Measurements from ENCODE around the gene GGPS1.
A peak's percentile ranks its signal among the peaks of the same experiment; 100 is the strongest.
"Not testable (repeated sequence)": the region's sequence is repeated elsewhere in the genome, so short reads cannot be mapped to it uniquely, and the experiment has no call there.

Gene GGPS1

DNA sequence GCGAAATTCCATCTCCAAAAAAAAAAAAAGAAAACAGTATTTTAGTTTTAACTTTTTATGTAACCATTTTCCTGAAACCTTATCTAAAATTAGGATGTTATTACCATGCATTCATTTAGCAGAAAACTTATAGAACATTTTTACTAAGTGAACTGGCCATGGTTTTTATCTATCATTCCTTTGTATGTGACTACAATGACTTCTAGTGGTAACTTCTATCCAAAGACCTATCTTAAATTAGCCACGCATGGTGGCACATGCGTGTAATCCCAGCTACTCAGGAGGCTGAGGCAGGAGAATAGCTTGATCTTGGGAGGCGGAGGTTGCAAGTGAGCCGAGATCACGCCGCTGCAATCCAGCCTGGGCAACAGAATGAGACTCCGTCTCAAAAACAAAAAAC, 11.4 kb downstream of the GGPS1 start:
- DNase-seq (ENCODE audit: low spot score), result no peak

DNA sequence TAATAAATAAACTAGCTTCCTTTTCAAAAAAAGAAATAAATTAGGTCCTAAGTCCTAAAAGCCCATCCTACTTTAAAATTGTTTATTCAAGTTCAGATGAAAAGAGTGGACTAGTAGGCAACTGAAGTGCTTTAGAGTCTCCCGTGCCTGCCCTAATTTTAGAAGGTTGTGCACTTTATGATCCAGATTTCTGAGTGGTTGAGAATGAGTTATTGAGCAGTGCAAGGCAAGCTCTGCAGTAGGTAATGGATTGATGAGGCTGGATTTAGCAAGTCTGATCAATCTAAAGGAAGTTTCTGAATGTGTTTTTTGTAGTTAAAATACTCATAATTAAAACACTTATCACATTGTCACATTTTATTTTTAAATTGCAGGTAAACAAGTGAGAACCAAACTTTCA, 13.0 kb downstream of the GGPS1 start:
- DNase-seq (ENCODE audit: low spot score), result no peak

DNA sequence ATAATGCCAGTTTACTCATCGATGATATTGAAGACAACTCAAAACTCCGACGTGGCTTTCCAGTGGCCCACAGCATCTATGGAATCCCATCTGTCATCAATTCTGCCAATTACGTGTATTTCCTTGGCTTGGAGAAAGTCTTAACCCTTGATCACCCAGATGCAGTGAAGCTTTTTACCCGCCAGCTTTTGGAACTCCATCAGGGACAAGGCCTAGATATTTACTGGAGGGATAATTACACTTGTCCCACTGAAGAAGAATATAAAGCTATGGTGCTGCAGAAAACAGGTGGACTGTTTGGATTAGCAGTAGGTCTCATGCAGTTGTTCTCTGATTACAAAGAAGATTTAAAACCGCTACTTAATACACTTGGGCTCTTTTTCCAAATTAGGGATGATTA, 13.7 kb downstream of the GGPS1 start:
- no peak for DNase-seq (ENCODE audit: low spot score)

DNA sequence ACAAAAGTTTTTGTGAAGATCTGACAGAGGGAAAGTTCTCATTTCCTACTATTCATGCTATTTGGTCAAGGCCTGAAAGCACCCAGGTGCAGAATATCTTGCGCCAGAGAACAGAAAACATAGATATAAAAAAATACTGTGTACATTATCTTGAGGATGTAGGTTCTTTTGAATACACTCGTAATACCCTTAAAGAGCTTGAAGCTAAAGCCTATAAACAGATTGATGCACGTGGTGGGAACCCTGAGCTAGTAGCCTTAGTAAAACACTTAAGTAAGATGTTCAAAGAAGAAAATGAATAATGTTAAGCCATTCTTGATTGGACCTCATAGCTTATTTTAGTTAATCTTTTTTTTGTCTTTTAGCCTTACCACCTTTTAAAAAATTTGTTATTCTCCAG, 14.1 kb downstream of the GGPS1 start:
- DNase-seq (ENCODE audit: low spot score), result no peak

DNA sequence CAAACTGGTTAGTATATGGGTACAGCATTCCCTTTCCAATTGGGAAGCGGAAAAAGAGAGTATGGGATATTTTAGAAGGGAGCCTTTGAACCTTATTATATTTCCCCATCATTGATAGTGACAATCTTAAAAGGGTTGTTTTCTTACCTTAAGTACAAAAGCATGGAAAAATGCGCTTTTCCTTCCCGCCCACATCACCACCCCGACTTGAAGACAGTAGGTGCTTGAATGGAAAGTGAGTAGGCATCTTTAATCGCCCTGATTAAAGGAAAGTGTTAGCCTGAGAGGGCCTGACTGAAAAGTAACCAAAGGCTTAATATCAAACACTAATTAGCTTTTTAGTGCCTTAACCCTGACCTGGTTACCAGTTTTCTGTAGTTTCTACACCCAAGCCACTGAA, 15.4 kb downstream of the GGPS1 start:
- no peak for DNase-seq (ENCODE audit: low spot score)

DNA sequence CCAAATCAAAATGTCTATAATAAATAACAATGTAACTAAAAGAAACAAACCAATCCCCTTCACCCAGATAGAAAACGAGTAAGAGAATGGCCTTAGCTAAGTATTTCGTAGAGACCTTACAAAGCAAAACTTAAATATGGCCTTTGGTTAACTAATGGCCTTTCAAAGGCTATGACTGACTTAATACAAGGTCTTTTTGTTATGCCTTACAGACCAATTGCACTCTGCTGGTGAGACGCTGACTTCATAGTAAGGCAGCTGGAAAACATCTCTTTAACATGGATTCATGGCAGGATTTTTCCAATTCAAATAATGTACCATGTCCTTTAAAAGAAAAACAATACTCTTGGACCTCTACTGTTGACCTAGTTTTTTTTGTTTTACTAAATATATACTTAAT, 23.1 kb downstream of the GGPS1 start:
- no peak for DNase-seq (ENCODE audit: low spot score)

DNA sequence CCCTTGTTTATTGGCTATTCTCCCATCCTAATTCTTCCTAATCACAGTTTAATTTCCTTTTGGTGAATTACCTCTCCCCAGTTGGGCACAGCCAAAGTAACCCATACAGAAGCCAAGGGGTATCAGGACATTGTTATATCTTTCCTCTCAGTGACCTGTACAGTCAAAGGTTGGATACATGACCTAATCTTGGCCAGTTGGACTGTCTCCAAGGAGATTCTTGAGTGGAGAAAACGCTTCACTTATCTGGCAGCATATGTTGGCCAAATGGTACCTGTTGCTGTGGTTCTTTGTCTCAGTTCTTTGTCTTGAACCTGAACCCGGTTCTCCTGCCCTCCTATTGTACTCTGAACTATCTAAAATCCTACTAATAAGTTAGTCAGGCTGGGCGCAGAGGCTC, 23.5 kb downstream of the GGPS1 start:
- DNase-seq (ENCODE audit: low spot score), result no peak

DNA sequence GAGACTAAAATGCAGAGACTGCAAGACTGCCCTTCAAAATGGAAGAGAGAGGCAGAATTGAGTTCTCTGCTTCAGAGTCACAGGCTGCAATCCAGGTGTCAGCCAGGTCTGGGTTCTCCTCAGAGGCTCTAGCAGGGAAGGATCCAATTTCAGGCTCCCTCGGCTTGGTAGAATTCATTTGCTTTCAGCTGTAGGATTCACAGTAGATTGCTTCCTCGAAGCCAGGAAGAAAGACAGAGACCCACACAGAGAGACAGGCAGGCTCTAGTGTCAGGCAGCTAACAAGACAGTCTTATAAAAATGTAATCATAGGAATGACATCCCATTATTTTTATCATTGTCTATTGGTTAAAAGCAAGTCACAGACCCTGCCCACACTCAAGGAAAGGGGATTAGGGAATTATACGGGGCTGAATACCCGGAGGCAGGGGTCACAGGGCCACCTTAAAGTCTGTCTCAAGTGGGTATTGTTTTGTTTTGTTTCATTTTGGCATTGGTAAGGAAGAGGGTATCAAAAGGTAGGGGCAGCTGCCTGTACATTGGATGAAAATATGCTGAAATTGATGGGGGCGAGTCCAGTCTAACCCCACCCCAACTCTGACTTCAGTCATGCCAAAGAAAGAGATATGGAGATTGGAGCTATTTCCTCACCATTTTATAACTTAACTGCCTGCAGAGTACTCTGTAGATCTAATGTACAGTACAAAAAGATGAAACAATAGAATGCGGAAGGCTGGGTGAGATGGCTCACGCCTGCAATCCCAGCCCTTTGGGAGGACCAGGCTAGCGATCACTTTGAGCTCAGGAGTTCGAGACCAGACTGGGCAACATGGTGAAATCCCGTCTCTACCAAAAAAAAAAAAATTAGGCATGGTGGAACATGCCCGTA, 29.4 kb downstream of the GGPS1 start:
- DNase-seq (ENCODE audit: low spot score), result no peak

DNA sequence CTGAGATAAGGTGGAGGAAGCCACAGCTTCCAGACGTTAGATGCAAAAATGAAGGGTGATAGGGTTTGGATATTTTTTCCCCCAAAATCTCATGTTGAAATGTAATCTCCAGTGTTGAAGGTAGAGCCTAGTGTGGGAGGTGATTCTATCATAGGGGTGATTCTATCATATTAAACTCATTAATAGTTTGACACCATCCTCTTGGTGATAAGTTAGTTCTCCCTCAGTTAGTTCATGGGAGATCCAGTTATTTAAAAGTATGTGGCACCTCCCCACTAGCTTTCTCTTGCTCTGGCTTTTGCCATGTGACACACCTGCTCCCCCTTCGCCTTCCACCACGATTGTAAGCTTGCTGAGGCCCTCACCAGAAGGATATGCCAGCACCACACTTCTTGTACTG, 30.5 kb downstream of the GGPS1 start:
- DNase-seq (ENCODE audit: low spot score), result no peak

DNA sequence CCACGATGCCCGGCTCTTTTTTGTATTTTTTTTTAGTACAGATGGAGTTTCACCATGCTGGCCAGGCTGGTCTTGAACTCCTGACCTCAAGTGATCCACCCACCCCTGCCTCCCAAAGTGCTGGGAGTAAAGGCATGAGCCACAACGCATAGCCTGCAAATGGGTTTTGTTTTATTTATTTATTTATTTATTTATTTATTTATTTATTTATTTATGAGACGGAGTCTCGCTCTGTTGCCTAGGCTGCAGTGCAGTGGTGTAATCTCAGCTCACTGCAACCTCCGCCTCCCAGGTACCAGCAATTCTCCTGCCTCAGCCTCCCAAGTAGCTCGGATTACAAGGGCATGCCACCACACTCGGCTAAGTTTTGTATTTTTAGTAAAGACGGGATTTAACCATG, 35.8 kb downstream of the GGPS1 start:
- not testable (repeated sequence) for DNase-seq (ENCODE audit: low spot score)

DNA sequence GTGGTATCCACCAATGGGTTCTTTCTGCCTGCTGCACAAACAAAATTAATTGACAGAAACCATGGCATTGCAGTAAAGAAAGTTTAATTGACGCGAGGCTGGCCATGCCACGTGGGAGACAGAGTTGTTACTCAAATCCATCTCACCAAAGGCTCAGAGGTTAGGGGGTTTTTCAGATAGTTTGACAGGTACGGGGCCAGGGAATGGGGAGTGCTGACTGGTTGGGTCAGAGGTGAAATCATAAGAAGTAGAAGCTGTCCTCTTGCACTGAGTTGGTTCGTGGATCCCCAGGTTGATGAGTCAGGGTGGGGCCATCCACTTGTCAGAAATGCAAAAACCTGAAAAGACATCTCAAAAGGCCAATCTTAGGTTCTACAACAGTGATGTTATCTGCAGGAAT, 37.9 kb downstream of the GGPS1 start:
- peak; percentile 6 for DNase-seq (ENCODE audit: low spot score)

DNA sequence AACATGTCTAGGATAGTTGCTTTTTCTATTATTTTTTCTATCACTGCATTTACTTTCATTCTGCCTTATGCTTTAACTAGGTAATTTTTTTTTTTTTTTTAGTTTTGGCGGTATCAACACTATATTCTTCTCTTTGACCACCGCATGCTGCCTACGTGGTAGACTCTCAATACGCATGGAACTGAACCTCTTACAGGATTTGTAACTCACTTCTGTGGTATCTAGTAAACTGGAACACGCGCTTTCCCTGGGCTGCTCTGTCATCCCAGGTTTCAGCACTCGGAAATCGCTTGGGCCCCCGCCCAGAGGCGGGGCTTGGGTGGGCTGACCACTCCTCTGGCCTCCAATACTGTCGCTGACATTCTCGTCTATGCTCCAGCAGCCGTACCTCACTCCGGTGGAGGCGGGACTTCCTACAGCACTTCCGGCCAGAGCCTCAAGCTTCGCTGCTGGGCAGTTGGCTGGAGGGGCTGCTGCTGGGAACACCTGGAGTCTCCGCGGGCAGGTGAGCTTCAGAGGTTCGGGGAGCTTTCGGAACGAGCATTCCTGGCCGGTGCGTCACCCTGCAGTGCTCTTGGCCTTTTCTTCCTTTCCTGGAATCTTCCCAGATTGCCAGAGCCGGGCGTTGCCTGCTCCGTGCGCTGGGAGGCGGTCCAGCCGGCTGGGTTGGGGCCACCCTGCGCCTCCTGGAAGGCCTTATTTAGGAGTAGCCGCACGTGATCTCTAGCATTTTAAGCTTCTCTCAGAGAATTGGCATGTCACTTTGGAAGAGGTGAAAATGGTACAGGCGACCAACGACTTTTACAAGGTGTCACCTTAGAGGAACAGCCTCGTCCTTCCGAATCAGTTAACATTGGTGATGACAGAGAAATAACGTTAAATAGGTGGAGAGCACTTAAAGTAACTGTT, 38.9 kb downstream of the GGPS1 start, which contains the start of gene TBCE:
Gene TBCE, plus strand, starts transcription at position 428 of the 909 bp plus-strand sequence. CDS start 12,623 bp downstream, outside the sequence.
- DNase-seq (ENCODE audit: low spot score), result peak; percentile 93

DNA sequence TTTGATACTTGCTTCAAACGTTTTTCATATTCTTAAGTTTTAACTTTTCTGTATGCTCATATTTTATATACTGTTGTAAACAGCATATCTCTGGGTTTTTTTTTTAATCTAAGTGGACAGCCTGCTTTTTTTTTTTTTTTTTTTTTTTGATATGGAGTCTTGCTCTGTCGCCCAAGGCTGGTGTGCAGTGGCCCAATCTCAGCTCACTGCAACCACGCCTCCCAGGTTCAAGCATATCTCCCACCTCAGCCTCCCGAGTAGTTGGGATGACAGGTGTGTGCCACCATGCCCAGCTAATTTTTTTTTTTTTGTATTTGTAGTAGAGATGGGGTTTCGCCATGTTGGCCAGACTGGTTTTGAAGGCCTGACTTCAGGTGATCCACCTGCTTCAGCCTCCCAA, 40.1 kb downstream of the GGPS1 start:
- DNase-seq (ENCODE audit: low spot score), result no peak

DNA sequence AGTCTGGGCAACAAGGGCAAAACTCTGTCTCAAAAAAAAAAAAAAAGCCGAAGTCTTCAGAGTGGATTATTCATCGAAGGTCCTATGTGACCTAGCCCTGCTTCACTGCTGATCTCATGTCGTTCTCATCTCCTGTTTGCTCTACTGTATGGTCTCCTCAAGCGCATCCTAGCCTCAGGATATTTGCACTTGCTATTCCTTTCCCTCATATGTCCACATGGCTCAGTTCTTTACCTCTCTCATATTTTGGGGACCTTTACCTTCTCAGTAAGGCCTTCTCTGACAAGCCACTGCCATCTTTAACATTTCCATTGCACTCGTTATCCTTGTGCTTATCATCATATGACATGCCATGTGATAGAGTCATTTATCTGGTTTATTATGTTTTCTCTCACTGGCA, 41.4 kb downstream of the GGPS1 start:
- DNase-seq (ENCODE audit: low spot score), result no peak

DNA sequence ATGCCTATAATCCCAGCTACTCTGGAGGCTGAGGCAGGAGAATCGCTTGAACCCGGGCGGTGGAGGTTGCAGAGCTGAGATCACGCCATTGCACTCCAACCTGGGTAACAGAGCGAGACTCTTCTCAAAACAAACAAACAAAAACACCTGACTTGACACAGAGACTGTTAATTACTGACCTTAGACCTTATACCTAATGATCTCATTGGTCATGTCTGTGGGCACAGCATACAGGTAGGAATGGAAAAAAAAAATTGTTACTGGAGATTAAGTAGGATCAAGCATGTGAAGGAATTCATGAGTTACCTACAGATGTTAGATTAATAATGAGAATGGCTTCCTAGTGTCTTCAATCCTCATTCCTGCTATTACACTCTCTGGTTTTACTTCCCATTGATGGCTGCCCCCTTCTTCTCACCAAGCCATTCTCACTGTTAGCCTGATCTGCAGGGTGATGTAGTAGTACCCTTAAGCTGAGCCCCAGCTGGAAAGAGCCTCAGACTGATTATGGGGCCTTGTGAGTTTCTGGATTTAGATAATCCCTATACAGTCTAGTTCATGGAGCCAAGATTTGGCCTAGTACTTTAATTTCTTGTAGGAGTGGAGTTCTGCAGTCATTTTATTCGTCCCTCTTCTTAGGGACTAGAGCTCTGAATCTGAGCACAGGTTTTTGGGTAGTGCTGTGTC, 47.7 kb downstream of the GGPS1 start:
- no peak for DNase-seq (ENCODE audit: low spot score)

DNA sequence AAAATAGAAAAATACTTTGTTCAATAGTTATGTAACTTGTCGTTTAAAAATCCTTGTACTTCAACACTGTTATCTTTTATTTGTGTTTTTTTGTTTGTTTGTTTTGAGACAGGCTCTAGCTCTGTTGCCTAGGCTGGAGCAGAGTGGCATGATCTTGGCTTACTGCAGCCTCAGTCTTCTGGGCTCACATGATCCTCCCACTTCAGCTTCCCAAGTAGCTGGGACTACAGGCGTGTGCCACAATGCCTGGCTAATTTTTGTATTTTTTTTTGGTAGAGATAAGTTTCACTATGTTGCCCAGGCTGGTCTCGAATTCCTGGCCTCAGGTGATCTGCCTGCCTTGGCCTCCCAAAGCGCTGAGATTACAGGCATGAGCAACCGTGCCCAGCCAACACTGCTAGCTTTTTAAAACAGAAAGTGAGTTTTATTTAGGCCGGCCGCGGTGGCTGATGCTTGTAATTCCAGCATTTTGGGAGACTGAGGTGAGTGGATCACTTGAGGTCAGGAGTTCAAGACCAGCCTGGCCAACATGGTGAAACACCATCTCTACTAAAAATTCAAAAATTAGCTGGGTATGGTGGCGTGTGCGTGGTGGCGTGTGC, 49.9 kb downstream of the GGPS1 start:
- DNase-seq (ENCODE audit: low spot score), result not testable (repeated sequence)

DNA sequence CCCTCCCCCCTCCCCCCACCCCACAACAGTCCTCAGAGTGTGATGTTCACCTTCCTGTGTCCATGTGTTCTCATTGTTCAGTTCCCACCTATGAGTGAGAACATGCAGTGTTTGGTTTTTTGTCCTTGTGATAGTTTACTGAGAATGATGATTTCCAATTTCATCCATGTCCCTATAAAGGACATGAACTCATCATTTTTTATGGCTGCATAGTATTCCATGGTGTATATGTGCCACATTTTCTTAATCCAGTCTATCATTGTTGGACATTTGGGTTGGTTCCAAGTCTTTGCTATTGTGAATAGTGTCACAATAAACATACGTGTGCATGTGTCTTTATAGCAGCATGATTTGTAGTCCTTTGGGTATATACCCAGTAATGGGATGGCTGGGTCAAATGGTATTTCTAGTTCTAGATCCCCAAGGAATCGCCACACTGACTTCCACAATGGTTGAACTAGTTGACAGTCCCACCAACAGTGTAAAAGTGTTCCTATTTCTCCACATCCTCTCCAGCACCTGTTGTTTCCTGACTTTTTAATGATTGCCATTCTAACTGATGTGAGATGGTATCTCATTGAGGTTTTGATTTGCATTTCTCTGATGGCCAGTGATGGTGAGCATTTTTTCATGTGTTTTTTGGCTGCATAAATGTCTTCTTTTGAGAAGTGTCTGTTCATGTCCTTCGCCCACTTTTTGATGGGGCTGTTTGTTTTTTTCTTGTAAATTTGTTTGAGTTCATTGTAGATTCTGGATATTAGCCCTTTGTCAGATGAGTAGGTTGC, 53.8 kb downstream of the GGPS1 start:
- not testable (repeated sequence) for DNase-seq (ENCODE audit: low spot score)

DNA sequence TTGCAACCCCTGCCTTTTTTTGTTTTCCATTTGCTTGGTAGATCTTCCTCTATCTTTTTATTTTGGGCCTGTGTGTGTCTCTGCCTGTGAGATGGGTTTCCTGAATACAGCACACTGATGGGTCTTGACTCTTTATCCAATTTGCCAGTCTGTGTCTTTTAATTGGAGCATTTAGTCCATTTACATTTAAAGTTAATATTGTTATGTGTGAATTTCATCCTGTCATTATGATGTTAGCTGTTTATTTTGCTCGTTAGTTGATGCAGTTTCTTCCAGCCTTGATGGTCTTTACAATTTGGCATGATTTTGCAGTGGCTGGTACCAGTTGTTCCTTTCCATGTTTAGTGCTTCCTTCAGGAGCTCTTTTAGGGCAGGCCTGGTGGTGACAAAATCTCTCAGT, 57.3 kb downstream of the GGPS1 start:
- not testable (repeated sequence) for DNase-seq (ENCODE audit: low spot score)

DNA sequence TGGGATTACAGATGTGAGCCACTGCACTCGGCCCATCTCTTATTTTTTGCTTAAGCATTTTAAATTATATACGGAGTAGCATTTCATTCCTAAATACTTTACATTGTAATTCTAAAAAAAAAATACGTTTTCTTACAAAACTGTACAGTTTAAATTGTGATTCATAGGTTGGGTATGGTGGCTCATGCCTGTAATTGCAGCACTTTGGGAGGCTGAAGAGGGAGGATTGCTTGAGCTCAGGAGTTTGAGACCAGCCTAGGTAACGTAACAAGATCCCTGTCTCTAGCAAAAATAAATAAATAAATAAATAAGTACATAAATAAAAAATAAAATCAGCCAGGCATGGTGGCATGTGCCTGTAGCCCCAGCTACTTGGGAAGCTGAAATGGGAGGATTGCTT, 63.5 kb downstream of the GGPS1 start:
- no peak for DNase-seq (ENCODE audit: low spot score)

All from activated CD4-positive, alpha-beta T cell treated with anti-CD3 and anti-CD28 coated beads, Interleukin-2, Interleukin-4, amounts not matched to agents 100 ng/mL and 50 ng/mL, durations not matched to agents 16 hours and 8 hours (primary cell).